OCI-LY7 (cell line): ENCODE data around the gene SIGLEC10.

Experiments
- CTCF ChIP-seq: fragments of 200-600 bp; sonication (generic); conservative IDR thresholded peaks from 2 replicates; pipeline ENCODE4 v1.5.1; 2014; ENCODE audit warnings: mild to moderate bottlenecking, antibody characterized with exemption, low read length, moderate library complexity, mixed read lengths
- EZH2phosphoT487 ChIP-seq: fragments of 200-600 bp; sonication (generic); IDR thresholded peaks from 2 replicates; pipeline ENCODE4 v1.6.1; 2018; ENCODE audit warnings: low read depth, borderline replicate concordance, mild to moderate bottlenecking, mixed run types, antibody characterized with exemption, low read length, moderate library complexity, mixed read lengths

DNA sequence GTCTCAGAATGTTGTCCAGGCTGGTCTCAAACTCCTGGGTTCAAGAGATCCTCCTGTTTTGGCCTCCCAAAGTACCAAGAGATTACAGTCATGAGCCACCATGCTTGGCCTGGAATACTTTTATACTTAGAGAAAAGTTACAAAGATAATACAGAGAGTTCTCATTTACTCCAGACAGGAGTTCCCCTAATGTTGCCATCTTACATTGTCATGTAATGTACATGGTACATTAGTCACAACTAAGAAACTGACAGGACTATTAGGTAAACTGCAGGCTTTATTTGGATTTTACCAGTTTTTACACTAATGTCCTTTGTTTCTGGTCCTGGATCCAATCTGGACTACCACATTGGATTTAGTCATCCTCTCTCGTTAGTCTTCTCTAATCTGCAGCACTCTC lies 24.7 kb downstream of the SIGLEC10 start:
- no peak for TF ChIP-seq CTCF
- TF ChIP-seq EZH2phosphoT487, result no peak
